SK-N-SH treated with all-trans-retinoic acid at 6 μM for 48 hours (cell line): Measurements from ENCODE around the gene NYAP2.

Source experiments
- ATAC-seq: fragments of 200-7000 bp; cut with Tn5 transposase; 3 replicates; pipeline ENCODE4 v1.9.1; 2020; ENCODE audit warnings: mild to moderate bottlenecking, moderate library complexity
- BACH2 ChIP-seq: fragments of 250-450 bp; sonication (Bioruptor Pico); IDR thresholded peaks from 2 replicates; pipeline ENCODE4 v1.9.0; 2021; ENCODE audit warnings: mild to moderate bottlenecking, borderline replicate concordance
- CSDC2 ChIP-seq: fragments of 250-450 bp; sonication (Bioruptor Pico); IDR thresholded peaks from 2 replicates; pipeline ENCODE4 v1.5.0; 2020; ENCODE audit warnings: mild to moderate bottlenecking, moderate library complexity
- CSRNP3 ChIP-seq: fragments of 250-450 bp; sonication (Bioruptor Pico); IDR thresholded peaks from 2 replicates; pipeline ENCODE4 v1.5.1; 2021; ENCODE audit warnings: mild to moderate bottlenecking, moderate library complexity
- ESRRG ChIP-seq: fragments of 250-450 bp; sonication (Bioruptor Pico); IDR thresholded peaks from 2 replicates; pipeline ENCODE4 v1.6.1; 2021; ENCODE audit warnings: mild to moderate bottlenecking
- GLIS3 ChIP-seq: fragments of 250-450 bp; sonication (Bioruptor Pico); IDR thresholded peaks from 2 replicates; pipeline ENCODE4 v1.5.0; 2020; ENCODE audit warnings: mild to moderate bottlenecking, moderate library complexity
- ISL1 ChIP-seq: fragments of 250-450 bp; sonication (Bioruptor Pico); IDR thresholded peaks from 2 replicates; pipeline ENCODE4 v2.1.2; 2022; ENCODE audit warnings: mild to moderate bottlenecking, moderate library complexity
- OSR1 ChIP-seq: fragments of 250-450 bp; sonication (Bioruptor Pico); IDR thresholded peaks from 2 replicates; pipeline ENCODE4 v1.8.0; 2022; ENCODE audit warnings: moderate library complexity, mild to moderate bottlenecking, inconsistent platforms
- PATZ1 ChIP-seq: fragments of 250-450 bp; sonication (Bioruptor Pico); IDR thresholded peaks from 2 replicates; pipeline ENCODE4 v1.8.0; 2020; ENCODE audit warnings: mild to moderate bottlenecking, moderate library complexity, borderline replicate concordance
- PPARA ChIP-seq: fragments of 250-450 bp; sonication (Bioruptor Pico); IDR thresholded peaks from 2 replicates; pipeline ENCODE4 v1.5.0; 2020; ENCODE audit warnings: mild to moderate bottlenecking, borderline replicate concordance
- SNAI2 ChIP-seq: fragments of 250-450 bp; sonication (Bioruptor Pico); IDR thresholded peaks from 2 replicates; pipeline ENCODE4 v1.5.0; 2020; ENCODE audit warnings: mild to moderate bottlenecking, moderate library complexity
- TCF4 ChIP-seq: fragments of 250-450 bp; sonication (Bioruptor Pico); IDR thresholded peaks from 2 replicates; pipeline ENCODE4 v1.8.0; 2021; ENCODE audit warnings: mild to moderate bottlenecking, moderate library complexity, borderline replicate concordance
- TOX ChIP-seq: fragments of 250-450 bp; sonication (Bioruptor Pico); IDR thresholded peaks from 2 replicates; pipeline ENCODE4 v1.8.0; 2021; ENCODE audit warnings: mild to moderate bottlenecking, moderate library complexity, borderline replicate concordance
- TSHZ2 ChIP-seq: fragments of 250-450 bp; sonication (Bioruptor Pico); IDR thresholded peaks from 2 replicates; pipeline ENCODE4 v1.5.0; 2020; ENCODE audit warnings: mild to moderate bottlenecking, moderate library complexity
- ZC3H10 ChIP-seq: fragments of 250-450 bp; sonication (Bioruptor Pico); IDR thresholded peaks from 2 replicates; pipeline ENCODE4 v1.5.1; 2021; ENCODE audit warnings: mild to moderate bottlenecking, moderate library complexity
- ZFP3 ChIP-seq: fragments of 250-450 bp; sonication (Bioruptor Pico); IDR thresholded peaks from 2 replicates; pipeline ENCODE4 v1.5.0; 2020; ENCODE audit warnings: mild to moderate bottlenecking, moderate library complexity
- ZFP30 ChIP-seq: fragments of 450-650 bp; formaldehyde crosslinking; IDR thresholded peaks from 2 replicates; pipeline ENCODE4 v1.5.0; 2022; ENCODE audit warnings: mild to moderate bottlenecking, moderate library complexity
- ZNF565 ChIP-seq: fragments of 450-650 bp; formaldehyde crosslinking; conservative IDR thresholded peaks from 2 replicates; pipeline ENCODE4 v1.5.0; 2020; ENCODE audit warnings: low read depth, mild to moderate bottlenecking, moderate library complexity
- ZNF70 ChIP-seq: fragments of 450-650 bp; formaldehyde crosslinking; IDR thresholded peaks from 2 replicates; pipeline ENCODE4 v1.5.0; 2020; ENCODE audit warnings: mild to moderate bottlenecking, moderate library complexity
- ZNF8 ChIP-seq: fragments of 450-650 bp; formaldehyde crosslinking; IDR thresholded peaks from 2 replicates; pipeline ENCODE4 v1.5.0; 2020; ENCODE audit warnings: mild to moderate bottlenecking, moderate library complexity

The NYAP2 gene

GRCh38 chr2:225471482-225471881, 72.0 kb downstream of the NYAP2 start:
- no peak for ATAC-seq
- TF ChIP-seq ISL1 (no peak), ZFP30 (CRISPR knock-in tag) (no peak), TOX (CRISPR knock-in tag) (no peak)

- TF ChIP-seq GLIS3 (CRISPR knock-in tag), result no peak
- TF ChIP-seq ESRRG (CRISPR knock-in tag), result no peak
- no peak for TF ChIP-seq ZFP30 (CRISPR knock-in tag)
- TF ChIP-seq ZFP3 (CRISPR knock-in tag), result no peak
- TF ChIP-seq CSRNP3 (CRISPR knock-in tag), result no peak
- TF ChIP-seq ZNF8 (CRISPR knock-in tag), result no peak
- no peak for TF ChIP-seq OSR1
- TF ChIP-seq TCF4 (CRISPR knock-in tag), result no peak
- no peak for TF ChIP-seq SNAI2 (CRISPR knock-in tag)
- TF ChIP-seq ZC3H10, result no peak
- no peak for TF ChIP-seq PATZ1
- TF ChIP-seq TSHZ2 (CRISPR knock-in tag), result no peak
- TF ChIP-seq PPARA, result no peak
- TF ChIP-seq ZNF565 (CRISPR knock-in tag), result no peak
- TF ChIP-seq ZNF70 (CRISPR knock-in tag), result no peak
- TF ChIP-seq BACH2 (CRISPR knock-in tag), result no peak
- ATAC-seq, result no peak
Measured at GRCh38 chr2:225472161-225472560, 72.7 kb downstream of the NYAP2 start.

- ATAC-seq, result no peak
- TF ChIP-seq ZNF70 (CRISPR knock-in tag) (no peak), CSDC2 (CRISPR knock-in tag) (no peak), BACH2 (CRISPR knock-in tag) (no peak), ZNF565 (CRISPR knock-in tag) (no peak), ISL1 (peak; percentile 98)
- TF ChIP-seq, all 23 proteins: peak for 1
Measured at GRCh38 chr2:225479386-225479785, 79.9 kb downstream of the NYAP2 start.

- TF ChIP-seq ZC3H10, result no peak
- TF ChIP-seq, all 23 proteins: peak for 0
- no peak for ATAC-seq
Measured at GRCh38 chr2:225484751-225485150, 85.2 kb downstream of the NYAP2 start.

- ATAC-seq, result no peak
- TF ChIP-seq ESRRG (CRISPR knock-in tag) (no peak), ZFP30 (CRISPR knock-in tag) (no peak), TOX (CRISPR knock-in tag) (no peak), TCF4 (CRISPR knock-in tag) (no peak)
- TF ChIP-seq, all 23 proteins: peak for 0
Measured at GRCh38 chr2:225486236-225486635, 86.7 kb downstream of the NYAP2 start.

- TF ChIP-seq ZNF8 (CRISPR knock-in tag) (no peak), ISL1 (peak; percentile 71)
- ATAC-seq, result no peak
Measured at GRCh38 chr2:225487878-225488416, 88.4 kb downstream of the NYAP2 start.
